ENCODE results near the gene MTSS2.

Gene MTSS2

DNA sequence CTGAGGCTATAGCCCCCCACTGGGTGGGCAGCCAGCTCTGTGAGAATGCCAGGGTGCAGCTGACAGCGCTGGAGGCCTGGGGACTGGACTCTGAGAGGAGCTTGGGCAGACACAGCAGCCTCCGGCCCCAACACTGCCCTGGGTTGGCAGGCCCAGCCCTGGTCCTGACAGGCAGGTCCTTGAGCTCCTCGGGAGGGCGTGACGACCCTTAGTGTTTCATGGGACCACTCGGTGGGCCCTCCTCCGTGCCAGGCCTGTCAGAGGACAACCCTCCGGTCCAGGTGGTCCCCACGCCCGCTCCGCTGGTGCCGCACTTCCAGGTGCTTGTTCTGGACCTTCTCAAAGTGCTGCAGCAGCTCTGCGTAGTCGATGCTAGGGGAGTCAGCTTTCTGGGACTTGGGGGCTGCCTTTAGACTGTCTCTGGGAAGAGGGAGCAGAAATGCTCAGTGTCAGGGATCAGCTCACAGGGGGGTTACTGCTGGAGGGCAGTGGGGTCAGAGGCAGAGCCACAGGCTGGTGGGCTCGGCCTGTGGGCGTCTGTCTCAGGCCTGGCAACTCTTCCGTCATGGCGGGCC lies 1.9 kb upstream of the MTSS2 start:
- no peak for DNase-seq
- H3K36me3 ChIP-seq = peaks cover 3% of the 10 kb centered on the region; the same call in 1 of the 2 replicates
- H3K4me1 ChIP-seq = peaks cover 40% of the 10 kb centered on the region
- H3K9me3 ChIP-seq = no peaks in the 10 kb centered on the region
- no peak overlapping the region for H3K4me3 ChIP-seq (ENCODE audit: low read depth, low read length)
- TF ChIP-seq, protein P1, sequence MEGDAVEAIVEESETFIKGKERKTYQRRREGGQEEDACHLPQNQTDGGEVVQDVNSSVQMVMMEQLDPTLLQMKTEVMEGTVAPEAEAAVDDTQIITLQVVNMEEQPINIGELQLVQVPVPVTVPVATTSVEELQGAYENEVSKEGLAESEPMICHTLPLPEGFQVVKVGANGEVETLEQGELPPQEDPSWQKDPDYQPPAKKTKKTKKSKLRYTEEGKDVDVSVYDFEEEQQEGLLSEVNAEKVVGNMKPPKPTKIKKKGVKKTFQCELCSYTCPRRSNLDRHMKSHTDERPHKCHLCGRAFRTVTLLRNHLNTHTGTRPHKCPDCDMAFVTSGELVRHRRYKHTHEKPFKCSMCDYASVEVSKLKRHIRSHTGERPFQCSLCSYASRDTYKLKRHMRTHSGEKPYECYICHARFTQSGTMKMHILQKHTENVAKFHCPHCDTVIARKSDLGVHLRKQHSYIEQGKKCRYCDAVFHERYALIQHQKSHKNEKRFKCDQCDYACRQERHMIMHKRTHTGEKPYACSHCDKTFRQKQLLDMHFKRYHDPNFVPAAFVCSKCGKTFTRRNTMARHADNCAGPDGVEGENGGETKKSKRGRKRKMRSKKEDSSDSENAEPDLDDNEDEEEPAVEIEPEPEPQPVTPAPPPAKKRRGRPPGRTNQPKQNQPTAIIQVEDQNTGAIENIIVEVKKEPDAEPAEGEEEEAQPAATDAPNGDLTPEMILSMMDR (IDR thresholded peaks at IDR 0.05; ENCODE audit: low read depth, low read length) = no peak
- no peaks in the 10 kb centered on the region for H3K27me3 ChIP-seq

DNA sequence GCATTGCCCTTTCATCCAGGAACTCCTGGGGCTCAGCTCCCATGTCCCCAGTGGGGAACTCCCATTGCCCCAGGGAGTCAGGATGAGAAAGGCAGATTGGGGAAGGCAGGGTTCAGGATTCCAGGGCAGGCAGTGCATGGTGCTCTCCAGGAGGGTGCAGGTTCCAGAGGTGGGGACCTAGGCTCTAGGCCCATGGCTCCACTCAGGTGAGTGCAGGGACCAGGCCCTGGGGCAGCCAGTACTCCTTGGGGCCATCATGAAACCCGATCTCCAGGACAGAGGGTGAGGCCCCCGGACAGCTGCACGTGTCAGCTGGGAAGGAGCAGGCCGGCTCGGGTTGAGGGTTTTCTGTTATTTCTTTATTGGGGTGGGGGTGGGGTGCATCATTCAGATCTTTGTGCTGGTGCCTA lies 1.3 kb upstream of the MTSS2 start:
- TF ChIP-seq, protein P1 (IDR thresholded peaks at IDR 0.05; ENCODE audit: low read depth, low read length) = no peak
- Histone ChIP-seq H3K36me3 (peaks cover 3% of the 10 kb centered on the region; the same call in 1 of the 2 replicates), H3K4me3 (ENCODE audit: low read depth, low read length) (no peak overlapping the region), H3K9me3 (no peaks in the 10 kb centered on the region), H3K4me1 (peaks cover 33% of the 10 kb centered on the region), H3K27me3 (no peaks in the 10 kb centered on the region)
- DNase-seq = no peak

DNA sequence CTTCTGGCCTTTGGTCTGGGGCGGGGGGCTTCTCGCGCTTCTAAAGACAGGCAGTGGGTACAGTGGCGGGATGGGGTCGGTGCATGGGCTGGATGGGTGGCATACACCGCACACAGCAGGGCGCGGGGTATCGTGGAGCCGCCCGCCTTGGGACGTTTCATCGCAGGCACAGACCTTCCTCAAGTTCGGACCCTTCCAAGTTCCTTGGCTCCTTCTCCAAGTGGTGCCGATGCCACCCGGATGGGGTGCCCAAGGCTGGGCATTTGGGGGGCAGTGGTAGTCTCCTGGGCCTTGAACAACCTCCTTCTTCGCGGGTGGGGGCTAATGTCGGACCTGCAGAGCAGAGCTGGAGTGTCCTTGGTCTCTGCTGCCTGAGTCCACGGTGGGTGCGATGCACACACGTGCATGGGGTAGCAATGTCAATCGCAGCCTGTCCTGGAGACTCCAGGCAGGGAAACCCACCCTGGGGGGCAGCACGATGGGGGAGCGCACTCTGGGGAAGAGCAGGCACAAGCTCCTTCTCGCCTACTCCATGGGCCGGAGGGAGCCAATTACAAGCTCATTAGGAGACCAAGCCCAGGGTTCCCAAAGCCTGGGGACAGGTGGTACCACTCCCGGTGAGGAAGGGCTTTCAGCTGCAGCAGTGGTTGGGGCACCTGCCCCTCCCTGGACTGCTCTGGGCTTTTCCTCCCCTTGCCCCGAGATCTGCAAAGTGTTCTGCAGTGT lies 686 bp upstream of the MTSS2 start:
- Histone ChIP-seq H3K27me3 (no peaks in the 10 kb centered on the region), H3K4me3 (ENCODE audit: low read depth, low read length) (peak overlapping the region; percentile 37; the same call in 1 of the 2 replicates), H3K36me3 (peaks cover 3% of the 10 kb centered on the region; the same call in 1 of the 2 replicates), H3K4me1 (peaks cover 30% of the 10 kb centered on the region), H3K9me3 (no peaks in the 10 kb centered on the region)
- DNase-seq = no peak
- TF ChIP-seq, protein P1 (IDR thresholded peaks at IDR 0.05; ENCODE audit: low read depth, low read length) = no peak

DNA sequence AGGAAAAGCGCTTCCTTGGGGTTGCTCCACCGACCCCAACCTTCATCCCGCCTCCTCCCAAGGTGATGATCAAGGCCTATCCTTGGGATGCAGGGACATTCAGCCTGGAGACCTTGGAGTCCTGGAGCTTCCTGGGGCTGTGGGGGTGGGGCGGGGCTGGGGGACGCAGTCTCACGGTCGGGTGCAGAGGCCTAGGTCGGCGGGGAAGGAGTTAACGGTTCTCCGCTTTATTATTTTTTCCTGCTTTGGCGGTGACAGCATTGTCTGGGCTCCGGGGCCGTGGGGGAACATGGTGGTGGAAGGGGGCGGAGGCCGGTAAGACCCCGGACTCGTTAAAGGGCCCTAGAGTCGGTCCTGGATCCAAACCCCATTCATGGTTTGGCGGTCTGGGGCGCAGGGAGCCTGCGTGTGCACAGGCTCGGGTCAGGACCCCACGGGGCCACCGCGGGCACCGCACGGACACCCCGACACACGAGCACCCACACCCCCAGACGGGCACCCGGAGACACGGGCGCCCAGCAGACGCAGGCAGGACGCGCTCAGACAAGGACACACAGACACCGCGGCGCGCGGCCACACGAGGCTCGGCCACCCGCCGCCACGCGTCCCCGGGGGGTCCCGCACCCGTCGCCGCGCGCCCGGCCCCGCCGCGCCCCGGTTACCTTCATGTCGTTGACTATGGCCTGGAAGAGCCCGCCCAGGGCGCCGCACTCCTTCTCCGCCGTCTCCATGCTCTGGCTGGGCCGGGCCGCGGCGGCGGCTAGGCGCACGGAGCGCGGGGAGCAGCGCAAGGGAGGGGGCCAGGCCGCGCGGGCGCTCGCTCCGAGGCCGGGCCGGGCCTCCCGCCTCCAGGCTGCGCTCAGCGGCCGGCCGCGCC lies 554 bp downstream of the MTSS2 start:
- H3K9me3 ChIP-seq = no peaks in the 10 kb centered on the region
- peak overlapping the region; percentile 88 for H3K4me3 ChIP-seq (ENCODE audit: low read depth, low read length)
- H3K4me1 ChIP-seq = peaks cover 34% of the 10 kb centered on the region
- peaks cover 9% of the 10 kb centered on the region for H3K36me3 ChIP-seq
- no peak for DNase-seq
- TF ChIP-seq, protein P1 (IDR thresholded peaks at IDR 0.05; ENCODE audit: low read depth, low read length) = no peak
- H3K27me3 ChIP-seq = no peaks in the 10 kb centered on the region

DNA sequence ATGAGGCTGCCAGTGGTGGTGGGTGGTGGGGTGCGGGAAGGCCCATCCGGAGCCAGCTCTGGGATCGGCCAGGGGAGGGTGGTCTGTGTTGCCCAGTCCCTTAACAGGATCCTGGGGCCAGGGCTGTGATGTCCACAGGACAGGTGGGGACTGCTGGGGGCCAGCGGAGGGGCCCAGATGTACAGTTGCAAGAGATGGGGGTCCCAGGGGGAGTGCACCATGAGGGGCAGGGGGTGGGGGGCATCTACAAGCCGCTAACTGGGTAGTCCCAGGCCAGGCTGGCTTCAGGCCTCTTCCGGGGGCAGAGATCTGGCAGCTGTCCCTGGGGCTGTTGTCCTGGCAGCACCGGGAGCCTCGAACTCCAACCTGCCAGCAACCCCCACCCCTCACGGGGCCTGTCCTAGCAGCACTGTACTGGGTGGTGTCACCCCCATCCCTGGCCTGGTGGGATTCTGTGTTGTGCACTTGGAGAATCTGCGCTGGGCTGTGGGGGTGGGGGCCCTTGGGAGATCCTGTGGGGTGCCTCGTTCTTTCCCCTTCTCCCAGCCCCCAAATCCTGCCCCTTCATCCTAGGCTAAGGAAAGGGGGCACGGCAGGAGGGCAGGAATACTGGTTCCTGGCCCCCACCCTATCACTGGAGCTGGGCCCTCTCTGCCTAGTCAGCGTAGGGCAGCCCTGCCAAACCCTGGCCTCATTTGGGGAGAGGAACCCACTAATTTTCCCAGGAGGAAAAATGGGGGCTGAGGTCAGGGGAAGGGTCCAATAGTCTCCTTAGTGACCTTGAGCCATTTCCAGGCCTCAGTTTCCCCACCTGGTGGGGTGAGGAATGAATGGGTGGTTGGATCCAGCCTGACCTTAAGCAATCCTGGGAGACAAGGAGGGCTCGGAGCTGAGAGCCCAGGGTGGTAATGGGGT lies 1.4 kb downstream of the MTSS2 start:
- Histone ChIP-seq H3K9me3 (no peaks in the 10 kb centered on the region), H3K4me3 (ENCODE audit: low read depth, low read length) (peak overlapping the region; percentile 88), H3K4me1 (peaks cover 37% of the 10 kb centered on the region), H3K27me3 (no peaks in the 10 kb centered on the region), H3K36me3 (peaks cover 15% of the 10 kb centered on the region)
- TF ChIP-seq, protein P1 (IDR thresholded peaks at IDR 0.05; ENCODE audit: low read depth, low read length) = no peak
- DNase-seq = no peak

Data from BE2C (cell line).